NCI-H524 (cell line): ENCODE results near the gene SIM2.
"Not testable (repeated sequence)": the region's sequence is repeated elsewhere in the genome, so short reads cannot be mapped to it uniquely, and the experiment has no call there.

ENCODE experiments used
- DNase-seq, 2 experiments: peaks; one replicate each; lab custom pipeline; 2025; lab: John Stamatoyannopoulos, UW

The SIM2 gene

GRCh38 chr21:36698981-36699545, at the start of gene SIM2:
Gene SIM2 (plus strand): TSS chr21:36699115. CDS start chr21:36699747, 632 bp downstream.
- DNase-seq: peak in 1 of 2 experiments; percentile 57

GRCh38 chr21:36654324-36654723, 44.6 kb upstream of the SIM2 start:
- no peak for DNase-seq

- no peak for DNase-seq
Observed at GRCh38 chr21:36654796-36655325, 44.1 kb upstream of the SIM2 start.

GRCh38 chr21:36656138-36656537, 42.8 kb upstream of the SIM2 start:
- no peak for DNase-seq

- not testable (repeated sequence) for DNase-seq
Observed at GRCh38 chr21:36657290-36657689, 41.6 kb upstream of the SIM2 start.

GRCh38 chr21:36657999-36658398, 40.9 kb upstream of the SIM2 start:
- DNase-seq: no peak

GRCh38 chr21:36658926-36659325, 40.0 kb upstream of the SIM2 start:
- no peak for DNase-seq

- peak; percentile 14 to 53 for DNase-seq
Observed at GRCh38 chr21:36661511-36662309, 37.2 kb upstream of the SIM2 start.

GRCh38 chr21:36663033-36663855, 35.7 kb upstream of the SIM2 start:
- DNase-seq: no peak

GRCh38 chr21:36664662-36664990, 34.3 kb upstream of the SIM2 start:
- DNase-seq: no peak

- no peak for DNase-seq
Observed at GRCh38 chr21:36665806-36666205, 33.1 kb upstream of the SIM2 start.

- no peak for DNase-seq
Observed at GRCh38 chr21:36668713-36669112, 30.2 kb upstream of the SIM2 start.

- no peak for DNase-seq
Observed at GRCh38 chr21:36671836-36672235, 27.1 kb upstream of the SIM2 start.

- DNase-seq: not testable (repeated sequence)
Observed at GRCh38 chr21:36672296-36672695, 26.6 kb upstream of the SIM2 start.

GRCh38 chr21:36672737-36673136, 26.2 kb upstream of the SIM2 start:
- DNase-seq: no peak

GRCh38 chr21:36676039-36676950, 22.6 kb upstream of the SIM2 start:
- no peak for DNase-seq

GRCh38 chr21:36677443-36677842, 21.5 kb upstream of the SIM2 start:
- no peak for DNase-seq

- no peak for DNase-seq
Observed at GRCh38 chr21:36678538-36678937, 20.4 kb upstream of the SIM2 start.

GRCh38 chr21:36681117-36681631, 17.7 kb upstream of the SIM2 start:
- DNase-seq: no peak

GRCh38 chr21:36684957-36685714, 13.8 kb upstream of the SIM2 start:
- DNase-seq: no peak

GRCh38 chr21:36686955-36687354, 12.0 kb upstream of the SIM2 start:
- DNase-seq: no peak
